HUES48 (cell line): Measurements from ENCODE around the gene DHCR7.
"Not testable (repeated sequence)": the region's sequence is repeated elsewhere in the genome, so short reads cannot be mapped to it uniquely, and the experiment has no call there.

Experiments used
- H3K27ac ChIP-seq: one replicate; pipeline ENCODE4 v1.7.0; 2013; ENCODE audit warnings: low read depth, low read length, inconsistent platforms
- H3K27me3 ChIP-seq: 2 replicates; pipeline ENCODE4 v1.6.1; 2013; ENCODE audit warnings: mild to moderate bottlenecking, low read length; ENCODE audit not compliant: control insufficient read depth, insufficient read depth
- H3K36me3 ChIP-seq: 2 replicates; pipeline ENCODE4 v1.6.1; 2013; ENCODE audit warnings: low read length; ENCODE audit not compliant: control insufficient read depth, insufficient read depth
- H3K4me1 ChIP-seq: 2 replicates; pipeline ENCODE4 v1.6.1; 2013; ENCODE audit warnings: mild to moderate bottlenecking, low read length; ENCODE audit not compliant: control insufficient read depth, insufficient read depth
- H3K4me3 ChIP-seq: 2 replicates; pipeline ENCODE4 v1.5.1; 2013; ENCODE audit warnings: mild to moderate bottlenecking, low read depth, low read length
- H3K9ac ChIP-seq: 2 replicates; pipeline ENCODE4 v1.6.1; 2013; ENCODE audit warnings: mild to moderate bottlenecking, low read depth, low read length, moderate library complexity
- H3K9me3 ChIP-seq: 2 replicates; pipeline ENCODE4 v1.6.1; 2013; ENCODE audit warnings: low read length; ENCODE audit not compliant: control insufficient read depth, insufficient read depth

Gene DHCR7

DNA sequence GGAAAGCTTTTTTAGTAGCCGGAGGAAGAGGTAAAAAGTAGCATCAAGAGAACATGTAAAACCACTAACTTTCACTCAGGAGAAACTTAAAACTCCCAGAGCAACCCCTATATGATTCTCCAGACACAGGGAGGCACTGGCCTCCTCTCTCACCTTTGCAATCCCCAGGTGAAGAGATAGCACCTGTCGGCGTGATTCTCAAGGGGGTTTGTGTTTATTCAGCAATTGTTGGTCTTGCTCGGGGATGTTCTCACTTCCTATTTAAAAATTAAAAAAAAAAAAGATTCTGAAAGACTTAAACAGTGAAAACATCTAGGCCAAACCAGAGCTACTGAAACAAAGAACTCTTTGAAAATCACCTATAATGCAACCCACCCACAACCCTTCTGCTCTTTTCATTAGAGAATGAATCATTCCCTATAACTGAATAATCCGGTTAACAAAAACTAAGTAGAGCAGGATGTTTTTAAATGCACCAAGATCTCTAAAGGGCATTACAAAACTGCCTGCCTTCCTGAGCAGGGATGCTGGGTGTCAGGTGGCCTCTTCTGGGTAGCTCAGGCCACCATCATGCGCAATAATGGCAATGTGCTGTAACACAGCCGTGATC is 24.9 kb downstream of the DHCR7 start:
- no peaks in the 10 kb centered on the region for H3K4me1 ChIP-seq
- no peaks in the 10 kb centered on the region for H3K9me3 ChIP-seq
- no peak overlapping the region for H3K4me3 ChIP-seq

DNA sequence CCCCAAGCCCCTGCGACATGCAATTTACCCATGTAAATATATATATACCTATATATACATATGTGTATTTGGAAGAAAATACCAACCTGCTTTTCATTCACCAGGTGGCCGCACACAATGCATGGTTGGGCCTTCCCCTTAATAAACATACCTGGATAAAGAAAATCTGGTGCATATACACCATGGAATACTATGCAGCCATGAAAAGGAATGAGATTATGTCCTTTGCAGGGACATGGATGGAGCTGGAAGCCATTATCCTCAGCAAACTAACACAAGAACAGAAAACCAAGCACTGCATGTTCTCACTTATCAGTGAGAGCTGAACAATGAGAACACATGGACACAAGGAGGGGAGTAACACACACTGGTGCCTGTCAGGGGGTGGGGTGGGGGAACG is 25.9 kb downstream of the DHCR7 start:
- H3K27me3 ChIP-seq, H3K4me1 ChIP-seq, H3K36me3 ChIP-seq, H3K9me3 ChIP-seq, H3K4me3 ChIP-seq, H3K27ac ChIP-seq, H3K9ac ChIP-seq: not testable (repeated sequence)

More for the DNA sequence above, 24.9 kb downstream of the DHCR7 start:
- H3K36me3 ChIP-seq: no peaks in the 10 kb centered on the region
- no peak overlapping the region for H3K9ac ChIP-seq
- H3K27ac ChIP-seq: no peak overlapping the region
- no peaks in the 10 kb centered on the region for H3K27me3 ChIP-seq

DNA sequence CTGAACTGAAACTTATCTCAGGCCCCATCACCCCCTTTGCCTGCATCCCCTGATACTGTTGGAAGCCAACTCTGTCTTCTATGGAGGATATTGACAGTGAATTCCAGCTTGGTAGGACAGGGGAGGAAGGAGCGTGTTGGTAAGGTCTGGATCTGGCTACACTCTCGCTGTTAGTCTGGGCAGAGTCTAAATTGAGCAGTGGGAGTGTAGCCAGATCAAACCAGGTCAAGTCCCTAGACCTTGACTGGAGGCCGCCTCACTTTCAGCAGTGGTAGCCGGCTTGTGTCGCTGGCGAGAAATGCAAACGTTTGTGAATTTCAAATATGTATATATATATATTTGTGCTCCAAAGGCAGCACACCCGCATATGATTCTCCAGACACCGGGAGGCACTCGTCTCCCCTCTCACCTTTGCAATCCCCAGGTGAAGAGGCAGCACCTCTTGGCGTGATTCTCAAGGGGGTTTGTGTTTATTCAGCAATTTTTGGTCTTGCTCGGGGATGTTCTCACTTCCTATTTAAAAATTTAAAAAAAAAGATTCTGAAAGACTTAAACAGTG is 26.7 kb downstream of the DHCR7 start:
- Histone ChIP-seq H3K4me3 (no peak overlapping the region), H3K36me3 (no peaks in the 10 kb centered on the region), H3K27ac (no peak overlapping the region), H3K9ac (no peak overlapping the region), H3K27me3 (no peaks in the 10 kb centered on the region), H3K9me3 (no peaks in the 10 kb centered on the region), H3K4me1 (no peaks in the 10 kb centered on the region)

DNA sequence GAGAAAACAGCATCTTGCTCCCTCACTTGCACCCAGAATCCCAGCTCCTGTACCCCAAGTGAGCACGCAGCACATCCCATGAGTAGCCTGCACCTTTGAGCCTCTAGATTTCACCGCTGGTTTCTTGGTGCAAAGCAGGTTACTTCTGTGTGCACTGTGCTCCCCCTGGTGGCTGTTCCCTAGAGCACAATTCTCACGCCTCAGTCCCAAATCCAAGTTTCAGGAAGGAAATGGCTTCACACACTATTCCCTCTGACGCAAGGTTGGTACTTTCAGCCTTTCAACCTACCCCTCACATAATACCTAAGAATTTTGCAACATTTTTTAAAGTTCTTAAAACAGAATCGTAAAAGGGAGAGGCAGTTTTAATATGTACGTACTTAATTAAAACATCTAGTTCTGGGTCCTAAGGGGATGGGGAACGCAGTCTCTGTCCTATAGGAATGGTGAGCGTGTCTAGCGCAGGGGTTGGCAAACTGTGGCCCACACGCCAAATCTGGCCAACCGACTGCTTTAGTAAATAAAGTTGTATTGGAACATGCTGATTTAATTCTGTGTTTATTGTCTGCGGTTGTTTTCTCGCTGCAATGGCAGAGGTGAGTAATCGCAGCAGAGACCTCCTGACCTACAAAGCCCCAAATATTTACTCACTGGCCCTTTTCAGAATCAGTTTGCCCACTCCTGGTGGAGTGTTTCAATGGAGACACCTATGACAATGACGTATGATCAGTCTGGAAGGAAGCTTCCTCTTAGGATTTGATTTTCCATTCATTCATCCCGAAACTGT is 27.5 kb downstream of the DHCR7 start:
- Histone ChIP-seq H3K27me3 (no peaks in the 10 kb centered on the region), H3K36me3 (no peaks in the 10 kb centered on the region), H3K27ac (no peak overlapping the region), H3K4me3 (no peak overlapping the region), H3K4me1 (no peaks in the 10 kb centered on the region), H3K9me3 (no peaks in the 10 kb centered on the region), H3K9ac (no peak overlapping the region)

DNA sequence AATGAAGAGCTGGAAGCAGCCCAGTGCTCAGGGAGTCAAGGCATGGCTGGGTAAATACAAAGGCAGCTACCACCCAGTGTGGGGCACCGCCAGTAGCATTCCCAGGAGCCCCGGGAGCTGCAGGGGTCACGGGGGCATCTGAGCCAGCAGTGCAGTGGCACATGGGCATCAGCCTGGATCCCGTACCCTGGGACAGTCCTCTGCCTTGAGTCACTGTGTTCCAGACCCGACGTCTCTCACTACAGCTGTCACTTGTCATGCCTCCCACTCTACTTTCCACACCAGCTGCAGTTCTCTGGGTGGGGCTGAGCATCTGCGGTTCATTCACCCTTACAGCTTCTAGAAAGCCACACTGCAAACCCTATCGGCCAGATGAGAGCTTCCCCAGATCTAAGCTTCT is 29.6 kb downstream of the DHCR7 start:
- Histone ChIP-seq H3K36me3 (no peaks in the 10 kb centered on the region), H3K9ac (no peak overlapping the region), H3K27ac (no peak overlapping the region), H3K4me1 (no peaks in the 10 kb centered on the region), H3K4me3 (no peak overlapping the region), H3K27me3 (no peaks in the 10 kb centered on the region), H3K9me3 (no peaks in the 10 kb centered on the region)

DNA sequence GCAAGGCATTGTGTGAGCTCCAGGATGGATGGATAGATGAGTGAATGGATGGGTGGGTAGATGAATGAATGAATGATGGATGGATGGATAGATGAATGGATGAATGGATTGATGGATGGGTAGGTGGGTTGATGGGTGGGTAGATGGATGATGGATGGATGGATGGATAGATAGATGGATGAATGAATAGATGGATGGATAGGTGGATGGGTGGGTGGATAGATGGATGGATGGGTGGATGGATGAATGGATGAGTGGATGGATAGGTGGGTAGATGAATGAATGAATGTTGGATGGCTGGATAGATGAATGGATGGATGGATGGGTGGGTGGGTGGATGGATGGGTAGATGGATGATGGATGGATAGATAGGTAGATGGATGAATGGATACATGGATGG is 33.5 kb downstream of the DHCR7 start:
- Histone ChIP-seq H3K27me3 (no peaks in the 10 kb centered on the region), H3K36me3 (no peaks in the 10 kb centered on the region), H3K9me3 (no peaks in the 10 kb centered on the region), H3K9ac (no peak overlapping the region), H3K27ac (no peak overlapping the region), H3K4me3 (no peak overlapping the region), H3K4me1 (no peaks in the 10 kb centered on the region)

DNA sequence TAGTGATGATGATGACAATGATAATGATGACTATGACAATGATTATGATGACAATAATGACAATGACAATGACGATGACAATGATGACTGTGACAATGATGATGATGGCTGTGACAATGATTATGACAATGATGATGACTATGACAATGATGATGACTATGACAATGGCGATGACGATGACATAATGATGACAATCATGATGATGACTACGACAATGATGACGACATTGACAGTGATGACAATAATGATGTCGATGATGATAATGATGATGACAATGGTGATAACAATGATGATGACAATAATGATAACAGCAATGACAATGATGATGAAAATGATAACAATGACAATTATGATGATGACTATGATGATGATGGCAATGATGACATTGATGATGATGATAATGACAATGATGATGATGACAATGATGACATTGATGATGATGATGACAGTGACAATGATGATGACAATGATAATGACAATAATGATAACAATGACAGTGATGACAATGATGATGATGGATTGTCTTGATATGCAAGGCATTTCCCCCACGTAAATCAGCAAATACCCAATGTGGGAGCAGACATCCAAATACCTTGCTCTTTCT is 37.7 kb downstream of the DHCR7 start:
- H3K27me3 ChIP-seq: no peaks in the 10 kb centered on the region
- no peaks in the 10 kb centered on the region for H3K9me3 ChIP-seq
- H3K36me3 ChIP-seq: no peaks in the 10 kb centered on the region
- H3K4me1 ChIP-seq: no peaks in the 10 kb centered on the region
- H3K4me3 ChIP-seq: no peak overlapping the region
- no peak overlapping the region for H3K9ac ChIP-seq
- H3K27ac ChIP-seq: no peak overlapping the region

DNA sequence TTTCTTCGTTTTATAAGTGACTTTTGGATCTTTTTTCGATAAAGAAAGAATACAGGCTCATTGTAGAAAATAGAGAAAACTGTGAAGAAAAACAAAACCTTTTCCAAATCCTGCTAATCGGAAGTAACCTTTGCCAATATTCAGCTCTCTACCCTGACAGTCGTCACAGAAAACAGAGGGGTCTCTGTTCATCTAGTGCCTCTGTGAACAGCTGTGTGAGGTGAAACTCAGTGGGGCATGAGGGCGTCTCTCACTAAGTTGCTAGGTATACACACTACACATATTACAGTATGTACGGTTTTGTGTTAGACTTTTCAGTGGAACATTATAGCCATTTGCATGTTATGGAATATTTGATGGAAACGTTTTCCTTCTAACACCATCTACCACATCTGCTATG is 39.4 kb downstream of the DHCR7 start:
- Histone ChIP-seq H3K9ac (no peak overlapping the region), H3K36me3 (no peaks in the 10 kb centered on the region), H3K4me1 (no peaks in the 10 kb centered on the region), H3K4me3 (no peak overlapping the region), H3K9me3 (no peaks in the 10 kb centered on the region), H3K27me3 (no peaks in the 10 kb centered on the region), H3K27ac (no peak overlapping the region)

DNA sequence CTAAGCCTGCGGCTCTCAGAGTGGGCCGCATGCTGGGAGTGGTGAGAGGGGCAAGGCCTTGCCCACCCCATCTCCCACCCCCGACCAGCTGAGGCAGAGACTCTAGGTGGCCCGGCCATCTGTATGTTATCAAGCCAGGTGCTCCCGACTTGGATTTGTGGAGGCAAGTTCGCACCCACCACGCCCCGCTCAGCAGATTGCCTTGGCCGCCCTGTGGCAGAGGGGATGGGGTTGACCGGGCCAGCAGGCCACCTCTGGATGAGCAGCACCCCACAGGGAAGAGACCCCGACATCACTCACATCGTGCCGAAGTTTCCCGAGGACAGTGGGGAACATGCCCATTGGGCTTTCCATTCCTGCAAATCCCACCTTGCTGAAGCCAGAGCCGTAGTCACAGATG is 40.8 kb downstream of the DHCR7 start:
- Histone ChIP-seq H3K4me3 (no peak overlapping the region), H3K36me3 (no peaks in the 10 kb centered on the region), H3K27ac (no peak overlapping the region), H3K27me3 (no peaks in the 10 kb centered on the region), H3K9ac (no peak overlapping the region), H3K9me3 (peaks cover 4% of the 10 kb centered on the region; the same call in 1 of the 2 replicates), H3K4me1 (no peaks in the 10 kb centered on the region)

DNA sequence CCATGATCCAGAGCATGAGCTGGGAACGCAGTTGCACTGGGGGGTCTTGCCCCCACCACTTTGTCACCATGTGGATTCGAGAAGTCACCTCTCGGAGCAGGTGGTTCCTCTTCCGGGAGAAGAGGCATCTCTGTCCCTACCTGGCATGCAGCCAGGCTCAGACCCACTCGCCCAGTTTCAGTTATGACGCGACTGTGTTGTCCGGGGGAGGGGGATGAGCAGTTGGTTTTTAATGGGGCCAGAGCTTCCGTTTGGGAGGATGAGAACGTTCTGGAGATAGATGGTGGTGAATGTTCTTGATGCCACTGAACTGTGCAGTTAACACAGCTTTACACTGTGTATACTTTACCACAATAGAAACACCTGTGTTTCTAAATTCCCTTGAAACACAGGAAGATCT is 41.5 kb downstream of the DHCR7 start:
- no peaks in the 10 kb centered on the region for H3K27me3 ChIP-seq

DNA sequence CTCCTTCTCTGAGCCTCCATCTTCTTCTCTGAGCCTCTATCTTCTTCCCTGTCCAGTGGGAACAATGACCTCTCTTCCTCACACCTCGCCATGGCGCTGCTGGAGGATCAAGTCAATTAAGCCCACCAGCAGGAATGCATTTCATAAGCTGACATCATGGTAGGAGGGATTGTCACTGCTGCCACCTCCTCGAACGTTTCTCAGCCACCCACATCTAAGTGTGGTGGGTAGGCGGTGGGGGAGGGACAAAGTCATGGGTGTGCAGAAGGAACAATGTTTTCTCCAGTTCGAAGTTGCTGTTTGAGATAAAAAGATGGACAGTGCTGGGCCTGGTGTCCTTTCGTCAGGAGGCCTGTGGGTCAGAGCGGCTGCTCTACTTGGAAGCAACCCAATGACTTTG is 44.0 kb downstream of the DHCR7 start:
- Histone ChIP-seq H3K4me3 (no peak overlapping the region), H3K9ac (no peak overlapping the region), H3K27me3 (no peaks in the 10 kb centered on the region), H3K4me1 (no peaks in the 10 kb centered on the region), H3K27ac (no peak overlapping the region), H3K9me3 (peaks cover 4% of the 10 kb centered on the region; the same call in 1 of the 2 replicates), H3K36me3 (no peaks in the 10 kb centered on the region)

More for the DNA sequence above, 41.5 kb downstream of the DHCR7 start:
- Histone ChIP-seq H3K4me1 (no peaks in the 10 kb centered on the region), H3K36me3 (no peaks in the 10 kb centered on the region), H3K9me3 (peaks cover 4% of the 10 kb centered on the region; the same call in 1 of the 2 replicates), H3K9ac (no peak overlapping the region), H3K4me3 (no peak overlapping the region), H3K27ac (no peak overlapping the region)
